ENCODE data around the gene ZSCAN12. TPM values are rescaled to one million over a fixed set of nuclear protein-coding genes. Genes with fewer than 3 reads are reported as not detected.
"Not testable (repeated sequence)": the region's sequence is repeated elsewhere in the genome, so short reads cannot be mapped to it uniquely, and the experiment has no call there.

ZSCAN12 gene
- total and polyA plus RNA-seq, 10 donors = 1.8 to 10.3 (median 7.9) TPM

GRCh38 chr6:28369463-28369862 is 30.1 kb downstream of the ZSCAN12 start:
- DNase-seq = no peak
- 93 to 98% (median 95%) methylated on average over 3 of the region's 3 CpGs for WGBS, 5 donors
- H3K27ac ChIP-seq = no peak overlapping the region
- TF ChIP-seq CTCF (IDR thresholded peaks at IDR 0.05 in 8 of 11, conservative IDR thresholded peaks at IDR 0.05 in 3 of 11) = no peak
- no peak for TF ChIP-seq POLR2A (IDR thresholded peaks at IDR 0.05)
- no peak for TF ChIP-seq POLR2AphosphoS5 (IDR thresholded peaks at IDR 0.05)
- intact Hi-C loops (cut with DNase I; ENCODE audit: low total_unique reads) = no loop called here
- H3K36me3 ChIP-seq = peaks cover 0 to 38% (median 22%) of the 10 kb centered on the region in 6 donors
- H3K27me3 ChIP-seq (replicated peaks in 1 of 7) = no peaks in the 10 kb centered on the region
- H3K4me3 ChIP-seq = no peak overlapping the region
- H3K9me3 ChIP-seq = no peaks in the 10 kb centered on the region
- H3K4me1 ChIP-seq = peaks cover 0 to 11% (median 2%) of the 10 kb centered on the region in 6 donors

GRCh38 chr6:28368522-28368921 is 31.0 kb downstream of the ZSCAN12 start:
- Histone ChIP-seq H3K4me3 (no peak overlapping the region), H3K27ac (peak overlapping the region in 1 of 8 donors; percentile 20), H3K4me1 (peaks cover 0 to 11% (median 2%) of the 10 kb centered on the region in 6 donors), H3K36me3 (peaks cover 3 to 47% (median 27%) of the 10 kb centered on the region in 6 donors), H3K27me3 (replicated peaks in 1 of 7) (no peaks in the 10 kb centered on the region), H3K9me3 (no peaks in the 10 kb centered on the region)
- WGBS, 5 donors = 62 to 76% (median 68%) methylated on average over 4 of the region's 4 CpGs
- no peak for DNase-seq
- no peak for TF ChIP-seq POLR2AphosphoS5 (IDR thresholded peaks at IDR 0.05)
- TF ChIP-seq POLR2A (IDR thresholded peaks at IDR 0.05) = no peak
- TF ChIP-seq CTCF (IDR thresholded peaks at IDR 0.05 in 8 of 11, conservative IDR thresholded peaks at IDR 0.05 in 3 of 11) = no peak
- intact Hi-C loops (cut with DNase I; ENCODE audit: low total_unique reads) = no loop called here

GRCh38 chr6:28365590-28365989 is 34.0 kb downstream of the ZSCAN12 start:
- 91 to 97% (median 95%) methylated on average over 4 of the region's 4 CpGs for WGBS, 5 donors
- H3K36me3 ChIP-seq = peaks cover 3 to 72% (median 36%) of the 10 kb centered on the region in 6 donors

GRCh38 chr6:28360961-28361360 is 38.6 kb downstream of the ZSCAN12 start:
- intact Hi-C loops (cut with DNase I; ENCODE audit: low total_unique reads) = no loop called here
- H3K9me3 ChIP-seq = no peaks in the 10 kb centered on the region
- H3K36me3 ChIP-seq = peaks cover 3 to 66% (median 31%) of the 10 kb centered on the region in 6 donors
- H3K4me1 ChIP-seq = peaks cover 4 to 17% (median 8%) of the 10 kb centered on the region in 6 donors
- TF ChIP-seq POLR2AphosphoS5 (IDR thresholded peaks at IDR 0.05) (no peak), CTCF (IDR thresholded peaks at IDR 0.05 in 8 of 11, conservative IDR thresholded peaks at IDR 0.05 in 3 of 11) (no peak), POLR2A (IDR thresholded peaks at IDR 0.05) (no peak)
- DNase-seq = no peak
- H3K4me3 ChIP-seq = no peak overlapping the region
- no peak overlapping the region for H3K27ac ChIP-seq
- H3K27me3 ChIP-seq (replicated peaks in 1 of 7) = no peaks in the 10 kb centered on the region
- 92 to 99% (median 93%) methylated on average over 2 of the region's 2 CpGs for WGBS, 5 donors

More at GRCh38 chr6:28365590-28365989, 34.0 kb downstream of the ZSCAN12 start:
- H3K4me1 ChIP-seq = peaks cover 0 to 11% (median 2%) of the 10 kb centered on the region in 6 donors
- H3K4me3 ChIP-seq; DNase-seq; H3K27ac ChIP-seq; H3K9me3 ChIP-seq; H3K27me3 ChIP-seq (replicated peaks in 1 of 7); intact Hi-C loops (cut with DNase I; ENCODE audit: low total_unique reads): not testable (repeated sequence)

- 93 to 100% (median 96%) methylated on average over 13 to 14 of the region's 16 CpGs for WGBS, 5 donors
- not testable (repeated sequence) for H3K4me3 ChIP-seq; H3K27ac ChIP-seq; H3K27me3 ChIP-seq (replicated peaks in 1 of 7); DNase-seq; H3K9me3 ChIP-seq
- intact Hi-C loops (cut with DNase I; ENCODE audit: low total_unique reads) = loop anchor here (10.0 kb wide), 1 partner anchor 225 kb away; no protein-coding TSS in a partner anchor
- Histone ChIP-seq H3K36me3 (peaks cover 0 to 52% (median 18%) of the 10 kb centered on the region in 6 donors), H3K4me1 (peaks cover 9 to 30% (median 19%) of the 10 kb centered on the region in 6 donors)
These were observed 40.0 kb downstream of the ZSCAN12 start for GRCh38 chr6:28359562-28359961.

Measured in spleen (tissue), 11 donors.